OCI-LY7 (cell line): Measurements from ENCODE around the gene NEURL2. TPM values are rescaled to one million over a fixed set of nuclear protein-coding genes. Genes with fewer than 3 reads are reported as not detected.

Experiments
- BruUV-seq: library from RNA; stranded (reverse); fragments of 400-500 nt; replicated peaks from 2 replicates; lab custom pipeline; 2021; lab: Mats Ljungman, UMichigan
- CTCF ChIA-PET: fragments of 300-600 bp; sonication (Branson Sonifier 250); formaldehyde crosslinking; loops from one replicate; lab custom pipeline; 2022; ENCODE audit warnings: antibody characterized with exemption; ENCODE audit not compliant: unreplicated experiment; lab: Charles Lee
- POLR2A ChIA-PET: fragments of 300-600 bp; sonication (Branson Sonifier 250); formaldehyde crosslinking; loops from one replicate; lab custom pipeline; 2022; ENCODE audit warnings: antibody characterized with exemption; lab: Charles Lee
- DNase-seq: peaks from one replicate; pipeline ENCODE4 v3.0.0-alpha.2; 2015; ENCODE audit warnings: low spot score
- H2AFZ ChIP-seq: fragments of 200-600 bp; sonication (generic), shearing (Covaris generic); 2 replicates; pipeline ENCODE4 v1.6.1; 2014; ENCODE audit warnings: mild to moderate bottlenecking, antibody characterized with exemption, low read length, moderate library complexity
- H3K27ac ChIP-seq: fragments of 200-600 bp; sonication (generic); 2 replicates; pipeline ENCODE4 v1.5.1; 2014; ENCODE audit warnings: mixed run types, low read depth, mild to moderate bottlenecking, moderate library complexity, low read length, inconsistent platforms; ENCODE audit not compliant: poor library complexity, severe bottlenecking
- H3K36me3 ChIP-seq: fragments of 200-600 bp; sonication (generic); 2 replicates; pipeline ENCODE4 v1.6.1; 2014; ENCODE audit warnings: mild to moderate bottlenecking, antibody characterized with exemption, low read length, moderate library complexity, mixed read lengths; ENCODE audit not compliant: insufficient read depth
- H3K4me1 ChIP-seq: fragments of 200-600 bp; sonication (generic); 2 replicates; pipeline ENCODE4 v1.5.1; 2014; ENCODE audit warnings: mild to moderate bottlenecking, low read length; ENCODE audit not compliant: insufficient read depth, poor library complexity, severe bottlenecking
- H3K4me2 ChIP-seq: fragments of 200-600 bp; sonication (generic); 2 replicates; pipeline ENCODE4 v1.6.1; 2014; ENCODE audit warnings: mild to moderate bottlenecking, low read length
- H3K4me3 ChIP-seq: fragments of 200-600 bp; sonication (generic); 2 replicates; pipeline ENCODE4 v1.5.1; 2014; ENCODE audit warnings: mild to moderate bottlenecking, low read depth, low read length; ENCODE audit not compliant: poor library complexity, severe bottlenecking
- H3K79me2 ChIP-seq: fragments of 200-600 bp; sonication (generic); 2 replicates; pipeline ENCODE4 v1.6.1; 2016; ENCODE audit warnings: low read depth, mild to moderate bottlenecking, low read length, moderate library complexity, mixed read lengths; ENCODE audit not compliant: insufficient read depth
- H3K9me2 ChIP-seq: fragments of 200-600 bp; sonication (generic); 2 replicates; pipeline ENCODE4 v1.6.1; 2016; ENCODE audit warnings: mild to moderate bottlenecking, low read length, mixed read lengths; ENCODE audit not compliant: insufficient read depth
- H3K9me3 ChIP-seq: fragments of 200-600 bp; sonication (generic); 2 replicates; pipeline ENCODE4 v1.6.1; 2014; ENCODE audit warnings: mild to moderate bottlenecking, mixed run types, low read length, mixed read lengths
- H4K20me1 ChIP-seq: fragments of 200-600 bp; sonication (generic); 2 replicates; pipeline ENCODE4 v1.6.1; 2014; ENCODE audit warnings: mild to moderate bottlenecking, antibody characterized with exemption, low read length, moderate library complexity, mixed read lengths; ENCODE audit not compliant: insufficient read depth
- CTCF ChIP-seq: fragments of 200-600 bp; sonication (generic); conservative IDR thresholded peaks from 2 replicates; pipeline ENCODE4 v1.5.1; 2014; ENCODE audit warnings: mild to moderate bottlenecking, antibody characterized with exemption, low read length, moderate library complexity, mixed read lengths
- EZH2phosphoT487 ChIP-seq: fragments of 200-600 bp; sonication (generic); IDR thresholded peaks from 2 replicates; pipeline ENCODE4 v1.6.1; 2018; ENCODE audit warnings: low read depth, borderline replicate concordance, mild to moderate bottlenecking, mixed run types, antibody characterized with exemption, low read length, moderate library complexity, mixed read lengths
- intact Hi-C: fragments of 100-400 bp; cut with micrococcal nuclease; formaldehyde crosslinking; loops from one replicate; pipeline ENCODE4 v1.10.0; 2022; ENCODE audit not compliant: unreplicated experiment
- total RNA-seq, 2 experiments: library from RNA; depleted of rRNA in 1 of 2; stranded (reverse); fragments of >200 nt in 1 of 2; shearing (Covaris generic) in 1 of 2; gene quantifications; 2 replicates each; pipeline ENCODE4 v1.2.3, GENCODE V29; 2014 to 2022

The NEURL2 gene
- total RNA-seq, 2 experiments from 2014 or later = 9.9 to 10.7 TPM

- BruUV-seq = TSS peak; percentile 61
- Histone ChIP-seq H3K36me3 (peaks cover 1% of the 10 kb centered on the region; the same call in 1 of the 2 replicates), H3K4me1 (peaks cover 15% of the 10 kb centered on the region), H3K27ac (peak overlapping the region; percentile 21), H3K4me3 (peak overlapping the region; percentile 85), H3K9me2 (no peaks in the 10 kb centered on the region), H3K9me3 (no peaks in the 10 kb centered on the region), H4K20me1 (no peaks in the 10 kb centered on the region), H3K4me2 (peak overlapping the region; percentile 98), H2AFZ (peak overlapping the region; percentile 88), H3K79me2 (no peaks in the 10 kb centered on the region)
- ChIA-PET POLR2A (interaction anchor here (1.4 to 1.7 kb wide), 4 partner anchors 8 to 80 kb away, joined by 3 to 5 read pairs (median 4); partner anchors contain the start of genes PCIF1 and ZSWIM1), CTCF (no interaction called here)
- peak; percentile 21 for DNase-seq
- intact Hi-C loops = no loop called here
- TF ChIP-seq EZH2phosphoT487 = no peak
- peak; percentile 71 for TF ChIP-seq CTCF
These were observed 677 bp downstream of the NEURL2 start for GRCh38 chr20:45890077-45890984.

- Histone ChIP-seq H3K9me3 (no peaks in the 10 kb centered on the region), H2AFZ (no peak overlapping the region), H3K4me1 (peaks cover 15% of the 10 kb centered on the region), H3K36me3 (peaks cover 11% of the 10 kb centered on the region), H4K20me1 (no peaks in the 10 kb centered on the region), H3K27ac (no peak overlapping the region), H3K79me2 (no peaks in the 10 kb centered on the region), H3K4me3 (no peak overlapping the region), H3K4me2 (no peak overlapping the region), H3K9me2 (no peaks in the 10 kb centered on the region)
- DNase-seq = no peak
- TF ChIP-seq EZH2phosphoT487 (no peak), CTCF (no peak)
- ChIA-PET CTCF (interaction anchor here (0.5 kb wide), 1 partner anchor 27 kb away, joined by 3 read pairs; no protein-coding TSS in a partner anchor), POLR2A (interaction anchor here (0.6 kb wide), 1 partner anchor 1249 kb away, joined by 3 read pairs; no protein-coding TSS in a partner anchor)
- intact Hi-C loops = no loop called here
- BruUV-seq = no TSS peak
These were observed 2.3 kb downstream of the NEURL2 start for GRCh38 chr20:45888681-45889080.

- H3K27ac ChIP-seq = no peak within 1 kb of the TSS
- H3K9me2 ChIP-seq = no peaks in the 10 kb centered on the region
- no peak for TF ChIP-seq EZH2phosphoT487
- TF ChIP-seq CTCF = no peak
- H3K79me2 ChIP-seq = no peaks in the 10 kb centered on the region
- no TSS peak for BruUV-seq
- intact Hi-C loops = no loop called here
- no peak within 1 kb of the TSS for H2AFZ ChIP-seq
- no peaks in the 10 kb centered on the region for H4K20me1 ChIP-seq
- no peak within 1 kb of the TSS for H3K4me2 ChIP-seq
- no peak within 1 kb of the TSS for H3K4me3 ChIP-seq
- ChIA-PET POLR2A (no interaction called here), CTCF (no interaction called here)
- H3K36me3 ChIP-seq = peaks cover 24% of the 10 kb centered on the region
- H3K9me3 ChIP-seq = no peaks in the 10 kb centered on the region
- no peak for DNase-seq
- peaks cover 14% of the 10 kb centered on the region for H3K4me1 ChIP-seq
These were observed 3.7 kb downstream of the NEURL2 start, which contains the start of gene SPATA25 for GRCh38 chr20:45887346-45887715. Gene SPATA25, minus strand, starts transcription at chr20:45887622. Its CDS starts 32 bp downstream, at chr20:45887590.
